Kidney (tissue), 14 donors: ENCODE measurements around the gene MRAP2. TPM values are rescaled to one million over a fixed set of nuclear protein-coding genes. Genes with fewer than 3 reads are reported as not detected.

ENCODE experiments used
- DNase-seq, 5 donors: peaks; one replicate each; pipeline ENCODE4 v3.0.0-alpha.2; 2013 to 2020
- FAIRE-seq: peaks from 2 replicates; lab custom pipeline; 2012; peaks lifted over from hg19 to GRCh38; lab: Jason Lieb, UNC
- H3K27ac ChIP-seq, 2 donors: one replicate each; pipeline ENCODE4 v1.7.0; 2013; ENCODE audit warnings: low read depth in 2 of 2, low read length in 2 of 2, inconsistent platforms in 1 of 2
- H3K27me3 ChIP-seq: one replicate; pipeline ENCODE4 v1.7.1; 2013; ENCODE audit warnings: low read length, inconsistent platforms; ENCODE audit not compliant: control insufficient read depth, insufficient read depth
- H3K36me3 ChIP-seq, 3 donors: one replicate each; pipeline versions ENCODE4 v1.7.0 to v1.7.1; 2013; ENCODE audit warnings: low read length in 3 of 3, control low read depth in 1 of 3, inconsistent platforms in 1 of 3; ENCODE audit not compliant: insufficient read depth in 3 of 3, control insufficient read depth in 2 of 3
- H3K4me1 ChIP-seq, 3 donors: one replicate each; pipeline versions ENCODE4 v1.7.0 to v1.7.1; 2013; ENCODE audit warnings: low read length in 3 of 3, inconsistent platforms in 1 of 3, low read depth in 1 of 3; ENCODE audit not compliant: control insufficient read depth in 2 of 3, insufficient read depth in 2 of 3
- H3K4me3 ChIP-seq, 3 donors: one replicate each; pipeline versions ENCODE4 v1.7.0 to v1.8.1; 2013; ENCODE audit warnings: low read length in 3 of 3, control low read depth in 1 of 3, inconsistent platforms in 1 of 3
- H3K9ac ChIP-seq, 3 donors: one replicate each; pipeline versions ENCODE4 v1.7.0 to v1.7.1; 2013; ENCODE audit warnings: low read length in 3 of 3, control low read depth in 1 of 3, inconsistent platforms in 1 of 3
- H3K9me3 ChIP-seq, 3 donors: one replicate each; pipeline versions ENCODE4 v1.7.0 to v1.7.1; 2013; ENCODE audit warnings: low read length in 3 of 3, control low read depth in 1 of 3, inconsistent platforms in 1 of 3; ENCODE audit not compliant: control insufficient read depth in 2 of 3, insufficient read depth in 1 of 3
- CTCF ChIP-seq: IDR thresholded peaks from 3 replicates; pipeline ENCODE4 v1.5.1; 2012; ENCODE audit warnings: mild to moderate bottlenecking, moderate library complexity, borderline replicate concordance; ENCODE audit not compliant: insufficient read depth; ENCODE audit errors: extremely low read depth
- intact Hi-C: fragments of 100-400 bp; cut with DNase I; formaldehyde crosslinking; loops from one replicate; pipeline ENCODE4 v1.11.1; 2022
- polyA plus RNA-seq: library from polyadenylated mRNA; stranded (reverse); fragments of 350-450 nt; fragmentation: Illumina TruSeq; extraction: RNeasy Lipid Tissue Mini Kit (QIAGEN cat#74804); gene quantifications from one replicate; pipeline ENCODE4 v1.2.3, GENCODE V29; 2014; ENCODE audit warnings: low read depth, low replicate concordance; ENCODE audit not compliant: insufficient read depth
- total RNA-seq: library from RNA; stranded (reverse); fragmentation: NEBNext Ultra II Directional; extraction: Animal tissue kit (Norgen Biotek cat#: 25700); gene quantifications from one replicate; pipeline ENCODE4 v1.2.1, GENCODE V29; 2021
- donor health status: control.
- donor health status: control.
- donor health status: control.
- donor health status: control.
- donor health status: control.
- donor health status: DM: yes; HTN: yes; CAD: no.
- donor health status: Normal renal cell carcinoma (clear cell type).

MRAP2 gene
- total and polyA plus RNA-seq, 2 donors from 2014 or later, result 4.2 to 5.0 TPM

- no peak for FAIRE-seq
- no peak overlapping the region for H3K4me3 ChIP-seq
- intact Hi-C loops, result no loop called here
Measured at GRCh38 chr6:84135291-84135690, 101.7 kb downstream of the MRAP2 start.

GRCh38 chr6:84136364-84137050 is 102.9 kb downstream of the MRAP2 start:
- Histone ChIP-seq H3K36me3 (peaks cover 0 to 3% (median 0%) of the 10 kb centered on the region in 3 donors), H3K4me3 (no peak overlapping the region), H3K27ac (no peak overlapping the region), H3K27me3 (no peaks in the 10 kb centered on the region), H3K9ac (no peak overlapping the region), H3K4me1 (no peaks in the 10 kb centered on the region), H3K9me3 (no peaks in the 10 kb centered on the region)
- DNase-seq (no peak), FAIRE-seq (no peak)
- intact Hi-C loops, result no loop called here
- TF ChIP-seq CTCF, result no peak

More at GRCh38 chr6:84135291-84135690, 101.7 kb downstream of the MRAP2 start:
- Histone ChIP-seq H3K36me3 (peaks cover 0 to 3% (median 0%) of the 10 kb centered on the region in 3 donors), H3K4me1 (no peaks in the 10 kb centered on the region), H3K9me3 (no peaks in the 10 kb centered on the region), H3K27ac (no peak overlapping the region), H3K9ac (no peak overlapping the region), H3K27me3 (no peaks in the 10 kb centered on the region)
- no peak for TF ChIP-seq CTCF
- no peak for DNase-seq

- intact Hi-C loops, result no loop called here
- Histone ChIP-seq H3K9ac (no peak overlapping the region), H3K4me3 (no peak overlapping the region), H3K9me3 (no peaks in the 10 kb centered on the region), H3K4me1 (no peaks in the 10 kb centered on the region), H3K27me3 (no peaks in the 10 kb centered on the region), H3K27ac (no peak overlapping the region), H3K36me3 (peaks cover 0 to 3% (median 0%) of the 10 kb centered on the region in 3 donors)
- no peak for FAIRE-seq
- DNase-seq, result no peak
- TF ChIP-seq CTCF, result no peak
Measured at GRCh38 chr6:84137051-84137375, 103.4 kb downstream of the MRAP2 start.
